Keratinocyte (primary cell): ENCODE data around the gene NF1. TPM values are rescaled to one million over a fixed set of nuclear protein-coding genes. Genes with fewer than 3 reads are reported as not detected.

ENCODE experiments used
- DNase-seq: peaks from one replicate; pipeline ENCODE4 v3.0.0-alpha.2; 2011; ENCODE audit warnings: low read depth, missing footprints, low spot score
- FAIRE-seq: peaks from 2 replicates; lab custom pipeline; 2011; peaks lifted over from hg19 to GRCh38; lab: Jason Lieb, UNC
- H2AFZ ChIP-seq: 2 replicates; pipeline ENCODE4 v1.6.0; 2012; ENCODE audit warnings: low read length, control low read depth, inconsistent platforms; ENCODE audit not compliant: control insufficient read depth
- H3K27ac ChIP-seq: 2 replicates; pipeline ENCODE4 v1.5.1; 2011; ENCODE audit warnings: low read length; ENCODE audit not compliant: control insufficient read depth, insufficient read depth
- H3K27me3 ChIP-seq: 3 replicates; pipeline ENCODE4 v1.6.0; 2011; ENCODE audit warnings: low read length; ENCODE audit not compliant: control insufficient read depth, insufficient read depth; ENCODE audit errors: extremely low read depth
- H3K36me3 ChIP-seq, 2 experiments: 2 replicates in 1 of 2; 3 replicates in 1 of 2; pipeline ENCODE4 v1.5.1; 2011; ENCODE audit warnings: low read length in 2 of 2, mild to moderate bottlenecking in 1 of 2; ENCODE audit not compliant: control insufficient read depth in 2 of 2, insufficient read depth in 2 of 2; ENCODE audit errors: extremely low read depth in 1 of 2
- H3K4me1 ChIP-seq: 3 replicates; pipeline ENCODE4 v1.5.1; 2011; ENCODE audit warnings: low read length; ENCODE audit not compliant: control insufficient read depth, insufficient read depth; ENCODE audit errors: extremely low read depth
- H3K4me2 ChIP-seq: 3 replicates; pipeline ENCODE4 v1.6.0; 2011; ENCODE audit warnings: low read depth, low read length; ENCODE audit not compliant: control insufficient read depth, insufficient read depth; ENCODE audit errors: extremely low read depth
- H3K4me3 ChIP-seq, 3 experiments: fragments of 200-600 bp in 1 of 3; sonication (generic) in 1 of 3; 2 replicates in 2 of 3; 3 replicates in 1 of 3; pipeline ENCODE4 v1.5.1; 2011 to 2016; ENCODE audit warnings: low read length in 3 of 3, mild to moderate bottlenecking in 3 of 3, control low read depth in 2 of 3, inconsistent platforms in 1 of 3, low read depth in 1 of 3, mixed read lengths in 1 of 3, mixed run types in 1 of 3, moderate library complexity in 1 of 3; ENCODE audit not compliant: control insufficient read depth in 2 of 3, insufficient read depth in 2 of 3; ENCODE audit errors: extremely low read depth in 1 of 3
- H3K79me2 ChIP-seq: 2 replicates; pipeline ENCODE4 v1.6.0; 2012; ENCODE audit warnings: low read length; ENCODE audit not compliant: control insufficient read depth, insufficient read depth
- H3K9ac ChIP-seq: 3 replicates; pipeline ENCODE4 v1.6.0; 2011; ENCODE audit warnings: low read length; ENCODE audit not compliant: control insufficient read depth, insufficient read depth; ENCODE audit errors: extremely low read depth
- H3K9me1 ChIP-seq: 3 replicates; pipeline ENCODE4 v1.6.0; 2011; ENCODE audit warnings: low read length; ENCODE audit not compliant: control insufficient read depth, insufficient read depth; ENCODE audit errors: extremely low read depth
- H3K9me3 ChIP-seq: 2 replicates; pipeline ENCODE4 v1.5.1; 2012; ENCODE audit warnings: low read depth, low read length; ENCODE audit not compliant: control insufficient read depth
- H4K20me1 ChIP-seq: 3 replicates; pipeline ENCODE4 v1.6.0; 2011; ENCODE audit warnings: low read length; ENCODE audit not compliant: control insufficient read depth, insufficient read depth; ENCODE audit errors: extremely low read depth
- EZH2 ChIP-seq: IDR thresholded peaks from one replicate; pipeline ENCODE4 v1.6.1; 2012; ENCODE audit warnings: inconsistent platforms, mild to moderate bottlenecking, low read length, moderate library complexity
- dilution Hi-C: fragments of 300-500 bp; cut with MboI; formaldehyde crosslinking; loops from one replicate; pipeline ENCODE4 v1.7.0; 2020; ENCODE audit warnings: low sequenced_read_pairs; ENCODE audit not compliant: extremely low pct_ligation_motif_present
- polyA plus RNA-seq, 5 experiments: library from polyadenylated mRNA; depleted of rRNA in 3 of 5; stranded (reverse) in 3 of 5; stranded (forward) in 1 of 5; unstranded in 1 of 5; fragments of >200 nt; gene quantifications; 1 replicate in 1 of 5; 2 replicates in 3 of 5; 3 replicates in 1 of 5; pipeline versions ENCODE4 v1.2.1 to v1.2.3, GENCODE V29; 2011 to 2012; ENCODE audit warnings: missing spikeins in 2 of 5, low read depth in 1 of 5, low replicate concordance in 1 of 5
- TF ChIP-seq, protein P1 (sequence below), 3 experiments: IDR thresholded peaks in 1 of 3; conservative IDR thresholded peaks in 1 of 3; optimal IDR thresholded peaks in 1 of 3; 2 replicates in 2 of 3; 3 replicates in 1 of 3; pipeline versions ENCODE3 to v1.5.1; 2011; ENCODE audit warnings: low read length in 3 of 3, mild to moderate bottlenecking in 3 of 3, moderate library complexity in 2 of 3, control low read depth in 1 of 3, inconsistent platforms in 1 of 3; ENCODE audit not compliant: insufficient read depth in 2 of 3; ENCODE audit errors: extremely low read depth in 1 of 3

The NF1 gene
- polyA plus RNA-seq, 1 donor (not counting 4 experiments of a cell fraction or from before 2014, with no cell fraction given): 26.7 TPM

DNA sequence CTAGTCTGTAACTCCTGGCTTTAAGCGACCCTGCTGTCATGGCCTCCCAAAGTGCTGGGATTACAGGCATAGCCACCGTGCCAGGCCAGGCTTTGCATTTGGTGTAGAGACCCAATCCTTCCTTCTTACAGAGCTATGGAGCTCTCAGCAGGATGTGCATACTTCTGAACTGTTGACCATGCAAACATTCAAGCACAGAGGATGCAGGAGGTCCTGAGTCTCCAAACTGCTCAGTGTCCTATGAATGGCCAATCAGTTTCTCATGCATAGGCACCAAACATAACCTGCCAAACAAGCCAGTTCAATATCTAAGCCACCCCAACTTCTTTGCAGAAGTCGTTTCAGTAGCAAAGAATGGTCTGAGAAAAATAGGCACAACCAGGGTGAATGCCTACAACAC, 40.0 kb upstream of the NF1 start:
- H3K9ac ChIP-seq: no peak overlapping the region
- no peak overlapping the region for H3K4me2 ChIP-seq
- no peak overlapping the region for H3K27ac ChIP-seq
- FAIRE-seq (no peak), DNase-seq (no peak)
- no peaks in the 10 kb centered on the region for H3K36me3 ChIP-seq
- dilution Hi-C loops: no loop called here
- no peak overlapping the region for H2AFZ ChIP-seq
- H3K9me1 ChIP-seq: no peaks in the 10 kb centered on the region
- H3K79me2 ChIP-seq: no peaks in the 10 kb centered on the region
- H4K20me1 ChIP-seq: no peaks in the 10 kb centered on the region
- no peaks in the 10 kb centered on the region for H3K9me3 ChIP-seq
- H3K4me1 ChIP-seq: peaks cover 16% of the 10 kb centered on the region
- H3K4me3 ChIP-seq: no peak overlapping the region
- no peaks in the 10 kb centered on the region for H3K27me3 ChIP-seq
- TF ChIP-seq, protein P1, sequence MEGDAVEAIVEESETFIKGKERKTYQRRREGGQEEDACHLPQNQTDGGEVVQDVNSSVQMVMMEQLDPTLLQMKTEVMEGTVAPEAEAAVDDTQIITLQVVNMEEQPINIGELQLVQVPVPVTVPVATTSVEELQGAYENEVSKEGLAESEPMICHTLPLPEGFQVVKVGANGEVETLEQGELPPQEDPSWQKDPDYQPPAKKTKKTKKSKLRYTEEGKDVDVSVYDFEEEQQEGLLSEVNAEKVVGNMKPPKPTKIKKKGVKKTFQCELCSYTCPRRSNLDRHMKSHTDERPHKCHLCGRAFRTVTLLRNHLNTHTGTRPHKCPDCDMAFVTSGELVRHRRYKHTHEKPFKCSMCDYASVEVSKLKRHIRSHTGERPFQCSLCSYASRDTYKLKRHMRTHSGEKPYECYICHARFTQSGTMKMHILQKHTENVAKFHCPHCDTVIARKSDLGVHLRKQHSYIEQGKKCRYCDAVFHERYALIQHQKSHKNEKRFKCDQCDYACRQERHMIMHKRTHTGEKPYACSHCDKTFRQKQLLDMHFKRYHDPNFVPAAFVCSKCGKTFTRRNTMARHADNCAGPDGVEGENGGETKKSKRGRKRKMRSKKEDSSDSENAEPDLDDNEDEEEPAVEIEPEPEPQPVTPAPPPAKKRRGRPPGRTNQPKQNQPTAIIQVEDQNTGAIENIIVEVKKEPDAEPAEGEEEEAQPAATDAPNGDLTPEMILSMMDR (optimal IDR thresholded peaks at IDR 0.05 in 1 of 3, IDR thresholded peaks at IDR 0.05 in 1 of 3, conservative IDR thresholded peaks at IDR 0.05 in 1 of 3; ENCODE audit: extremely low read depth in 1 of 3, insufficient read depth in 2 of 3, low read length in 3 of 3): no peak
- TF ChIP-seq EZH2: no peak

DNA sequence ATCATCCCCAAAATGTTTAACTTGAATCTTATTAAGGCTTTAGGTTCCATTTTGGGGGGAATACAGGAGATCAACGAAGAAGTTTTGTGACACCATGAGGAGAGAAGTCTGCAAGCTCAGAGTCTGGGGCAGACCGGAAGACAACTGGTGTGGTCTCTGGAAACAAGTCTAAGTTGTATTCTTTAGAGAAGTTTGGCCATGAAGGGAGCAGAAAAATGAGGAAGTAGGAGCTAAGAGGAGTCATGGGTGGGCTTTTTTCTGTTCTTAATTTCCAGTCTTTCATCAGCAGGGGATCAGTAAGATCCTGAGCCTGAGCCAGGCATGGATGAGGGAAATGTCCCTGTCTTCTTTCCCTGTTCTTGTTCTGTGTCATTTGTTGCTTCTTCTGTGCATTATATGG, 35.8 kb upstream of the NF1 start:
- Histone ChIP-seq H3K27me3 (no peaks in the 10 kb centered on the region), H3K79me2 (no peaks in the 10 kb centered on the region), H3K27ac (no peak overlapping the region), H3K4me1 (no peaks in the 10 kb centered on the region), H3K9me1 (no peaks in the 10 kb centered on the region), H3K9ac (no peak overlapping the region), H3K4me2 (no peak overlapping the region), H3K36me3 (no peaks in the 10 kb centered on the region), H2AFZ (no peak overlapping the region), H3K9me3 (no peaks in the 10 kb centered on the region), H3K4me3 (no peak overlapping the region), H4K20me1 (no peaks in the 10 kb centered on the region)
- dilution Hi-C loops: no loop called here
- TF ChIP-seq EZH2: no peak
- TF ChIP-seq, protein P1 (optimal IDR thresholded peaks at IDR 0.05 in 1 of 3, IDR thresholded peaks at IDR 0.05 in 1 of 3, conservative IDR thresholded peaks at IDR 0.05 in 1 of 3; ENCODE audit: extremely low read depth in 1 of 3, insufficient read depth in 2 of 3, low read length in 3 of 3): no peak
- FAIRE-seq: no peak
- no peak for DNase-seq
